HL-60/S4 treated with phorbol 12-myristate 13-acetate at 8.2 ng/mL for 4 days and 3 days (cell line): Measurements from ENCODE around the gene E2F4.

Experiments
- in situ Hi-C: fragments of 300-500 bp; cut with MboI; formaldehyde crosslinking; loops from 2 replicates; pipeline ENCODE4 v1.15.0; 2022; ENCODE audit warnings: low sequenced_read_pairs

Gene E2F4

GRCh38 chr16:67191995-67192681, at the start of gene E2F4:
Gene E2F4 (plus strand): TSS chr16:67192155. CDS start chr16:67192228, 73 bp downstream.
- in situ Hi-C loops = no loop called here

- in situ Hi-C loops = no loop called here
Observed at GRCh38 chr16:67142342-67142741, 49.6 kb upstream of the E2F4 start.

- in situ Hi-C loops = no loop called here
Observed at GRCh38 chr16:67144943-67145342, 47.0 kb upstream of the E2F4 start.

GRCh38 chr16:67145746-67146145, 46.2 kb upstream of the E2F4 start:
- in situ Hi-C loops = no loop called here

GRCh38 chr16:67146523-67147357, 45.2 kb upstream of the E2F4 start:
- in situ Hi-C loops = no loop called here

- in situ Hi-C loops = no loop called here
Observed at GRCh38 chr16:67147437-67148140, 44.4 kb upstream of the E2F4 start.

GRCh38 chr16:67148221-67148620, 43.7 kb upstream of the E2F4 start:
- in situ Hi-C loops = no loop called here

- in situ Hi-C loops = no loop called here
Observed at GRCh38 chr16:67148656-67149275, 43.2 kb upstream of the E2F4 start.

- in situ Hi-C loops = loop anchor here (10.0 kb wide), 1 partner anchor 165 kb away; the partner anchor contains the start of gene CES4A
Observed at GRCh38 chr16:67149276-67150046, 42.5 kb upstream of the E2F4 start.

GRCh38 chr16:67150047-67150832, 41.7 kb upstream of the E2F4 start:
- in situ Hi-C loops = loop anchor here (10.0 kb wide), 1 partner anchor 165 kb away; the partner anchor contains the start of gene CES4A

- in situ Hi-C loops = loop anchor here (10.0 kb wide), 1 partner anchor 166 kb away; the partner anchor contains the start of gene CES4A
Observed at GRCh38 chr16:67150833-67151396, 41.0 kb upstream of the E2F4 start, which contains the start of gene B3GNT9. Gene B3GNT9 (minus strand): TSS chr16:67150998. CDS start chr16:67150485, 513 bp downstream.

GRCh38 chr16:67151431-67152097, 40.4 kb upstream of the E2F4 start:
- in situ Hi-C loops = loop anchor here (10.0 kb wide), 1 partner anchor 167 kb away; the partner anchor contains the start of gene CES4A

GRCh38 chr16:67154578-67155294, 37.2 kb upstream of the E2F4 start:
- in situ Hi-C loops = loop anchor here (10.0 kb wide), 1 partner anchor 170 kb away; the partner anchor contains the start of gene CES4A

GRCh38 chr16:67155295-67156142, 36.4 kb upstream of the E2F4 start:
- in situ Hi-C loops = loop anchor here (10.0 kb wide), 1 partner anchor 171 kb away; the partner anchor contains the start of gene CES4A

GRCh38 chr16:67156143-67156844, 35.7 kb upstream of the E2F4 start:
- in situ Hi-C loops = loop anchor here (10.0 kb wide), 1 partner anchor 171 kb away; the partner anchor contains the start of gene CES4A
